ENCODE results near the gene GALNT16. TPM values are rescaled to one million over a fixed set of nuclear protein-coding genes. Genes with fewer than 3 reads are reported as not detected.

Gene GALNT16
- total and polyA plus RNA-seq, 4 experiments from 2014 or later, result 0.06 TPM; not detected in 3

DNA sequence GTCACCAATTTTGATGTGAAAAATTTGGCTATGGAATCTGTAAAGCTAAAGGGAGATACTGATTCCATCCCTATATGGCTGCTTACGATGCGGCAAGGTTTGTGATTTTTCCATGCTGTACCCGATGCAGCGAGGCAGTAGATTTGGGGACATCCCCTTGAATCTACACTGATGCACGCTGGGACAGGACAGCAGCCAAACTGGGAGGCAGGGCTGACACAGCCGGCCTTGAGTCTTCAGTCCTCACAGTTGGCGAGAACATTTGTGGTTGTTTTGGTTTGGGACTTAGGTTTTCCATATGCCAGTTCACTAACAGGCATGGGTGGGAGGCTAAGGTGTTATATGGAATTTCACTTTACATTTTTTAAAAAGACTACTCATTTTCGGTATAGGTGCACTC is 3.8 kb downstream of the GALNT16 start:
- H3K4me3 Mint-ChIP-seq, result peak overlapping the region in 1 of 8 donors; percentile 17
- Histone ChIP-seq H3K27me3 (ENCODE audit: insufficient read depth, low read length) (peaks cover 17% of the 10 kb centered on the region), H3K9me3 (ENCODE audit: control insufficient read depth in 1 of 2, low read length in 2 of 2) (no peaks in the 10 kb centered on the region), H3K4me1 (ENCODE audit: insufficient read depth, low read length) (peaks cover 11% of the 10 kb centered on the region), H3K27ac (ENCODE audit: low read depth, low read length) (no peak overlapping the region), H3K4me3 (ENCODE audit: low read length in 2 of 2) (no peak overlapping the region), H3K36me3 (ENCODE audit: insufficient read depth, low read length) (no peaks in the 10 kb centered on the region)
- ChIA-PET CTCF (ENCODE audit: partially characterized antibody) (interaction anchor here (1.9 kb wide), 1 partner anchor 21 kb away, joined by 7 read pairs; no protein-coding TSS in a partner anchor), POLR2A (ENCODE audit: partially characterized antibody) (no interaction called here)
- no peak overlapping the region for H3K27ac Mint-ChIP-seq
- peaks cover 24 to 35% of the 10 kb centered on the region in 2 donors for H3K27me3 Mint-ChIP-seq
- H3K9me3 Mint-ChIP-seq, result no peaks in the 10 kb centered on the region
- peaks cover 0 to 16% (median 3%) of the 10 kb centered on the region in 4 donors for H3K4me1 Mint-ChIP-seq
- intact Hi-C loops (cut with micrococcal nuclease), result no loop called here
- no peak for DNase-seq
- no peaks in the 10 kb centered on the region for H3K36me3 Mint-ChIP-seq

DNA sequence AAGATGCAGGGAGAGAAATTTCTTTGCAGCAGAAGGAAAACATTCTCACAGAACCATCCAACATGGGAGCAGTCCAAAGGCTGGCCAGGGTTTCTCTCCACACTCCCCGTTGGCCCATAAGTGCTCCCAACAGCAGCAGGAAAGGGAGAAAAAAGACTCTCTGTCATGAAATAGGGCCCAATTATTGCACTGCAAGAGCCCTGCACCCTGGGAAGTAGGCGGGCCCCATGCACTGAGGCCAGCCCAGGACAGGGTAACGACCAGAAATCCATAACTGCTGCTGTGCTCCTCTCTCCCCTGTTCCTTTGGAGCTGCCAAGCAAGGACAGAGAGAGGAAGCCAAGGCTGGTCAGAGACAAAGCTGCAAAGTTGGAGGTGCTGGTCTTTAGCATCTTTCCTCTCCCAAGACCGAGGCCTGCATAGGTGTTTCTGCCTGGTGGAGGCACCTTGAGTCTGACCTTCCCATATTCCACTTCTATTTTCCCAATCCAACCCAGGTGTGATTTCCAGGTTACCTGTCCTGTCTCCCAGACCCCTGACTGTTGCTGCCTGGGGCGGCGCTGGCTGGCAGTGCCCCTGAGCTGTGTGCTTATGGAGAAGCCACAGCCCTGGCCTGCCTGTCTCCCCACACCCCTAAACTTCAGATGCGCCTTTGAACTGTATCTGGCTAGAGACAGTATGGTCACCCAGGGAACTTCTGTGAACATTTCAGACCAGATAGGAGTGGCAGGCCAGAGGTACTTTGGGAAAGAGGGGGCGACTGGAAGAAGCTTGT is 6.8 kb downstream of the GALNT16 start:
- no peak overlapping the region for H3K27ac ChIP-seq (ENCODE audit: low read depth, low read length)
- Mint-ChIP-seq H3K9me3 (no peaks in the 10 kb centered on the region), H3K36me3 (no peaks in the 10 kb centered on the region), H3K4me1 (peaks cover 0 to 2% (median 0%) of the 10 kb centered on the region in 4 donors), H3K27ac (no peak overlapping the region), H3K27me3 (peaks cover 13 to 24% of the 10 kb centered on the region in 2 donors), H3K4me3 (no peak overlapping the region)
- intact Hi-C loops (cut with micrococcal nuclease), result no loop called here
- ChIA-PET POLR2A (ENCODE audit: partially characterized antibody) (no interaction called here), CTCF (ENCODE audit: partially characterized antibody) (no interaction called here)
- H3K4me3 ChIP-seq (ENCODE audit: low read length in 2 of 2), result no peak overlapping the region
- H3K9me3 ChIP-seq (ENCODE audit: control insufficient read depth in 1 of 2, low read length in 2 of 2), result no peaks in the 10 kb centered on the region
- DNase-seq, result no peak
- H3K36me3 ChIP-seq (ENCODE audit: insufficient read depth, low read length), result no peaks in the 10 kb centered on the region
- no peaks in the 10 kb centered on the region for H3K4me1 ChIP-seq (ENCODE audit: insufficient read depth, low read length)
- H3K27me3 ChIP-seq (ENCODE audit: insufficient read depth, low read length), result peaks cover 6% of the 10 kb centered on the region

DNA sequence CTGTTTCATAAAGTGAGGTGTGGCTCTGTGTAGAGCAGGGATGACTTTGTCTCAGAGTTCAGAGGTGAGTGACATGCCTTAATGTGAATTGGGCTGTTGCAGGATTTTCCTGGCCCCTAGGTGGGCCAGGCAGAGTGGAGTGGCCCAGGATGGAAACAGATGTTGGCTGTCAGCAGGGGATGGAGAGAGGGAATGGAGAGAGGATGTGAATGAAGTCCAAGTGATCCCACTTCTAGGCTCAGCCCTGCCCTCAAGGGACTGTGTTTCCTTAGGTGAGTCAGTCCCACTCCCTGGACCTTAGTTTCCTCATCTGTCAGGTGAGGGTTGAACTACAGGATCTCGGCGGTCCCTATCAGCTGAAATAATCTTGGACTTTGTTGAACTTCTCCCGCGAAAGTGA is 7.5 kb downstream of the GALNT16 start:
- Mint-ChIP-seq H3K27ac (no peak overlapping the region), H3K9me3 (no peaks in the 10 kb centered on the region), H3K36me3 (no peaks in the 10 kb centered on the region), H3K27me3 (peaks cover 6 to 18% of the 10 kb centered on the region in 2 donors), H3K4me3 (no peak overlapping the region), H3K4me1 (no peaks in the 10 kb centered on the region)
- ChIA-PET CTCF (ENCODE audit: partially characterized antibody) (no interaction called here), POLR2A (ENCODE audit: partially characterized antibody) (no interaction called here)
- intact Hi-C loops (cut with micrococcal nuclease), result no loop called here
- Histone ChIP-seq H3K36me3 (ENCODE audit: insufficient read depth, low read length) (no peaks in the 10 kb centered on the region), H3K4me1 (ENCODE audit: insufficient read depth, low read length) (no peaks in the 10 kb centered on the region), H3K27me3 (ENCODE audit: insufficient read depth, low read length) (no peaks in the 10 kb centered on the region), H3K27ac (ENCODE audit: low read depth, low read length) (no peak overlapping the region), H3K4me3 (ENCODE audit: low read length in 2 of 2) (no peak overlapping the region), H3K9me3 (ENCODE audit: control insufficient read depth in 1 of 2, low read length in 2 of 2) (no peaks in the 10 kb centered on the region)
- no peak for DNase-seq

DNA sequence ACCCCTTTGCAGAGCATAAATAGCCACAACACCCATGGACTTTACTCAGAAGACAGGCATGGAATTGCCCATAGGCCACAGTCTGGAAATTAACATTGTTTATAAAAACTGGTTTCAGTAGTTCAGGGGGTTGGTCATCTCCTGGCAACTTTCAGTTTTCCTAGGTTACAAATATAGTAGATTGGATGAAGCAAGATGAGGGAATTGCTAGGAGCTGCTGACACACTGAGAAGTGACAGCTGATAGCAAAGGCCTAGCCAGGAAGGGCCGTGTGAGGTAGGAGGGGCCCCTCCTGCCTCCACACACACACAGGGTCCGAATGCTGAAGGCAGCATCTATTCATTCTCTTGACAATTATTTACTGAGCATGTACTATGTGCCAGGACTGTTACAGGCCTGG is 8.3 kb downstream of the GALNT16 start:
- no peaks in the 10 kb centered on the region for H3K27me3 ChIP-seq (ENCODE audit: insufficient read depth, low read length)
- H3K36me3 ChIP-seq (ENCODE audit: insufficient read depth, low read length), result no peaks in the 10 kb centered on the region
- no peaks in the 10 kb centered on the region for H3K4me1 Mint-ChIP-seq
- H3K27ac Mint-ChIP-seq, result no peak overlapping the region
- H3K27ac ChIP-seq (ENCODE audit: low read depth, low read length), result no peak overlapping the region
- no peaks in the 10 kb centered on the region for H3K4me1 ChIP-seq (ENCODE audit: insufficient read depth, low read length)
- H3K4me3 ChIP-seq (ENCODE audit: low read length in 2 of 2), result no peak overlapping the region
- peaks cover 4 to 14% of the 10 kb centered on the region in 2 donors for H3K27me3 Mint-ChIP-seq
- no peak for DNase-seq
- ChIA-PET CTCF (ENCODE audit: partially characterized antibody) (no interaction called here), POLR2A (ENCODE audit: partially characterized antibody) (no interaction called here)
- no peaks in the 10 kb centered on the region for H3K9me3 ChIP-seq (ENCODE audit: control insufficient read depth in 1 of 2, low read length in 2 of 2)
- H3K9me3 Mint-ChIP-seq, result no peaks in the 10 kb centered on the region
- H3K36me3 Mint-ChIP-seq, result no peaks in the 10 kb centered on the region
- no peak overlapping the region for H3K4me3 Mint-ChIP-seq
- intact Hi-C loops (cut with micrococcal nuclease), result no loop called here

DNA sequence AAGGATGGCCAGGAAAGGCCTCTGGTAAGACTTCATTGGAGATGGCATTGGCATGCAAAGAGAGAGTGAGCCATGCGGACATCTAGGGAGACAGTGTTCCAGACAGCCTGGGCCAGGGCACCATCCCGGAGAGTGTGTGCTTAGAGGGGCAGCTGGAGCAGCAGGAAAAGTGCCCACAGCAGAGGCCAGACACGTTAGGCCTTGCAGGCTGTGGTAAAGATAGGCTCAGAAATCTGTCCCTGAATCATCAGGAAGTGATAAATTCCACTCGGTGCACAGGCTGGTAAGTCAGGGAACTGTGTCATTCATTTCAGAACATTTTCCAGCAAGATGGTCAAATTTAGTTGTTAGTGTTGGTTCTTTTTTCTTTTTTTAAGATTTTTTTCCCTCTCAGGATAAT is 8.8 kb downstream of the GALNT16 start:
- Mint-ChIP-seq H3K4me1 (no peaks in the 10 kb centered on the region), H3K9me3 (no peaks in the 10 kb centered on the region), H3K4me3 (no peak overlapping the region), H3K36me3 (no peaks in the 10 kb centered on the region), H3K27ac (no peak overlapping the region), H3K27me3 (peaks cover 5 to 12% of the 10 kb centered on the region in 2 donors)
- H3K4me3 ChIP-seq (ENCODE audit: low read length in 2 of 2), result no peak overlapping the region
- no peak for DNase-seq
- H3K27me3 ChIP-seq (ENCODE audit: insufficient read depth, low read length), result no peaks in the 10 kb centered on the region
- H3K9me3 ChIP-seq (ENCODE audit: control insufficient read depth in 1 of 2, low read length in 2 of 2), result no peaks in the 10 kb centered on the region
- ChIA-PET CTCF (ENCODE audit: partially characterized antibody) (no interaction called here), POLR2A (ENCODE audit: partially characterized antibody) (no interaction called here)
- no peaks in the 10 kb centered on the region for H3K36me3 ChIP-seq (ENCODE audit: insufficient read depth, low read length)
- intact Hi-C loops (cut with micrococcal nuclease), result no loop called here
- no peak overlapping the region for H3K27ac ChIP-seq (ENCODE audit: low read depth, low read length)
- H3K4me1 ChIP-seq (ENCODE audit: insufficient read depth, low read length), result no peaks in the 10 kb centered on the region

DNA sequence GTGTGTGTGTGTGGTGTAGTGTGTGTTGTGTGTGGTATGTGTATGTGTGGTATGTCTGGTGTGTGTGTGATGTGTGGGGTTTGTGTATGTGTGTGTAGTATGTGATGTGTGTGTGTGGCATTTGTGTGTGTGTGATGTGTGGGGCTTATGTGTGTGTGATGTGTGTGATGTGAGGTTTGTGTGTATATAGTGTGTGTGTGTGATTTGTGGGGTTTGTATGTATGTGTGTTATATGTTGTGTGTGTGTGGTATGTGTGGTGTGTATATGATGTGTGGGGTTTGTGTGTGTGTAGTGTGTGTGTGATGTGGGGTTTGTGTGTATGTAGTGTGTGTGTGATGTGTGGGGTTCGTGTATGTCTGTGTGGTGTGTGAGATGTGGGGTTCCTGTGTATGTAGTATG is 9.4 kb downstream of the GALNT16 start:
- H3K4me1 ChIP-seq (ENCODE audit: insufficient read depth, low read length), result no peaks in the 10 kb centered on the region
- no peak overlapping the region for H3K27ac ChIP-seq (ENCODE audit: low read depth, low read length)
- POLR2A ChIA-PET (ENCODE audit: partially characterized antibody), result no interaction called here
- no peaks in the 10 kb centered on the region for H3K36me3 ChIP-seq (ENCODE audit: insufficient read depth, low read length)
- no peaks in the 10 kb centered on the region for H3K9me3 Mint-ChIP-seq
- no peak overlapping the region for H3K27ac Mint-ChIP-seq
- DNase-seq, result no peak
- H3K9me3 ChIP-seq (ENCODE audit: control insufficient read depth in 1 of 2, low read length in 2 of 2), result no peaks in the 10 kb centered on the region
- intact Hi-C loops (cut with micrococcal nuclease), result no loop called here
- CTCF ChIA-PET (ENCODE audit: partially characterized antibody), result interaction anchor here (0.6 kb wide), 1 partner anchor 8 kb away, joined by 3 read pairs; no protein-coding TSS in a partner anchor
- H3K27me3 Mint-ChIP-seq, result peaks cover 1 to 14% of the 10 kb centered on the region in 2 donors
- H3K4me3 ChIP-seq (ENCODE audit: low read length in 2 of 2), result no peak overlapping the region
- no peak overlapping the region for H3K4me3 Mint-ChIP-seq
- no peaks in the 10 kb centered on the region for H3K27me3 ChIP-seq (ENCODE audit: insufficient read depth, low read length)
- H3K4me1 Mint-ChIP-seq, result no peaks in the 10 kb centered on the region
- no peaks in the 10 kb centered on the region for H3K36me3 Mint-ChIP-seq

DNA sequence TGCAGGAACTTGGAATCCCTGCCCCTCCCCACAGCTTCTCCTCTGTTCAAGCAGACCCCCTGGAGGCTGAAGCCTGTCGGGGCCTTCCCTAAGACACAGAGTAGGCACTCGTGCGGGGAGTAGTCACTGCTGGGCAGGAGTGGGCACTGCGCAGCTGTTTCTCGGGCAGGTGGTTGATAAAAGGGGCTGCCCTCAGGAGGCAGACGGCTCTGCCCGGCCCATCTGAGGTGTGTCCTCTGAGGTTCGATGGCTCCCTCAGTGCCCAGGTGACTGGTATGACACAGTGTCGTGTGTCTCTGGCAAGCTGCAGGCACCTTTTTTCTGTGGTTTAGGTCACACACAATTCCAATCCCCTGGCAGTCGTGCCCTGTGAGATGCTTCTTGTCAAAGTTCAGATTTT is 10.1 kb downstream of the GALNT16 start:
- no peak for DNase-seq
- H3K27me3 Mint-ChIP-seq, result peaks cover 1 to 14% of the 10 kb centered on the region in 2 donors
- H3K4me3 ChIP-seq (ENCODE audit: low read length in 2 of 2), result no peak overlapping the region
- H3K4me1 Mint-ChIP-seq, result no peaks in the 10 kb centered on the region
- ChIA-PET CTCF (ENCODE audit: partially characterized antibody) (interaction anchor here (0.6 kb wide), 1 partner anchor 9 kb away, joined by 3 read pairs; no protein-coding TSS in a partner anchor), POLR2A (ENCODE audit: partially characterized antibody) (no interaction called here)
- no peaks in the 10 kb centered on the region for H3K4me1 ChIP-seq (ENCODE audit: insufficient read depth, low read length)
- no peaks in the 10 kb centered on the region for H3K36me3 ChIP-seq (ENCODE audit: insufficient read depth, low read length)
- H3K27me3 ChIP-seq (ENCODE audit: insufficient read depth, low read length), result no peaks in the 10 kb centered on the region
- H3K27ac ChIP-seq (ENCODE audit: low read depth, low read length), result no peak overlapping the region
- H3K9me3 ChIP-seq (ENCODE audit: control insufficient read depth in 1 of 2, low read length in 2 of 2), result no peaks in the 10 kb centered on the region
- no peaks in the 10 kb centered on the region for H3K9me3 Mint-ChIP-seq
- H3K36me3 Mint-ChIP-seq, result no peaks in the 10 kb centered on the region
- intact Hi-C loops (cut with micrococcal nuclease), result no loop called here
- H3K4me3 Mint-ChIP-seq, result no peak overlapping the region
- H3K27ac Mint-ChIP-seq, result no peak overlapping the region

Measured in CD4-positive, alpha-beta memory T cell (primary cell).